H9 (cell line): ENCODE data around the gene MAML3. TPM values are rescaled to one million over a fixed set of nuclear protein-coding genes. Genes with fewer than 3 reads are reported as not detected.
A peak's percentile ranks its signal among the peaks of the same experiment; 100 is the strongest.

Source experiments
- DNase-seq: peaks from one replicate; pipeline ENCODE4 v3.0.0-alpha.2; 2017
- H2AFZ ChIP-seq: one replicate; pipeline ENCODE4 v1.6.1; 2013; ENCODE audit warnings: mild to moderate bottlenecking, low read length, control low read depth, moderate library complexity
- H2AK5ac ChIP-seq: 2 replicates; pipeline ENCODE4 v1.6.1; 2013; ENCODE audit warnings: low read length, control low read depth, mixed read lengths; ENCODE audit not compliant: insufficient read length
- H2BK120ac ChIP-seq: one replicate; pipeline ENCODE4 v1.6.1; 2013; ENCODE audit warnings: low read depth, mild to moderate bottlenecking, low read length, control low read depth, inconsistent platforms; ENCODE audit not compliant: poor library complexity, severe bottlenecking
- H2BK12ac ChIP-seq: 2 replicates; pipeline ENCODE4 v1.6.1; 2013; ENCODE audit warnings: low read length, control low read depth, mixed read lengths, low read depth; ENCODE audit not compliant: insufficient read length
- H2BK15ac ChIP-seq: 2 replicates; pipeline ENCODE4 v1.6.1; 2013; ENCODE audit warnings: low read depth, low read length, control low read depth
- H2BK20ac ChIP-seq: one replicate; pipeline ENCODE4 v1.6.1; 2013; ENCODE audit warnings: low read depth, mild to moderate bottlenecking, low read length, control low read depth, inconsistent platforms; ENCODE audit not compliant: poor library complexity, severe bottlenecking
- H2BK5ac ChIP-seq: 2 replicates; pipeline ENCODE4 v1.6.1; 2013; ENCODE audit warnings: low read length, control low read depth, mixed read lengths; ENCODE audit not compliant: insufficient read length
- H3K14ac ChIP-seq: 2 replicates; pipeline ENCODE4 v1.6.1; 2013; ENCODE audit warnings: low read length, control low read depth; ENCODE audit not compliant: insufficient read depth
- H3K18ac ChIP-seq: 2 replicates; pipeline ENCODE4 v1.6.1; 2013; ENCODE audit warnings: low read depth, mild to moderate bottlenecking, mixed read lengths, low read length, control low read depth; ENCODE audit not compliant: insufficient read length
- H3K23ac ChIP-seq: 2 replicates; pipeline ENCODE4 v1.6.1; 2013; ENCODE audit warnings: low read length, control low read depth, mixed read lengths, low read depth; ENCODE audit not compliant: insufficient read length
- H3K23me2 ChIP-seq: 2 replicates; pipeline ENCODE4 v1.6.1; 2013; ENCODE audit warnings: low read depth, mild to moderate bottlenecking, mixed read lengths, low read length, control low read depth; ENCODE audit not compliant: insufficient read length, poor library complexity, severe bottlenecking
- H3K27ac ChIP-seq: 2 replicates; pipeline ENCODE4 v1.5.1; 2013; ENCODE audit warnings: low read length, control low read depth, mixed read lengths, low read depth; ENCODE audit not compliant: insufficient read length
- H3K27me3 ChIP-seq: 2 replicates; pipeline ENCODE4 v1.6.1; 2013; ENCODE audit warnings: low read length, control low read depth, inconsistent platforms; ENCODE audit not compliant: insufficient read depth
- H3K4ac ChIP-seq: 2 replicates; pipeline ENCODE4 v1.6.1; 2013; ENCODE audit warnings: low read depth, mild to moderate bottlenecking, control low read depth, inconsistent platforms, low read length, moderate library complexity
- H3K4me1 ChIP-seq: 2 replicates; pipeline ENCODE4 v1.6.1; 2013; ENCODE audit warnings: low read length, control low read depth, inconsistent platforms; ENCODE audit not compliant: insufficient read depth
- H3K4me2 ChIP-seq: 2 replicates; pipeline ENCODE4 v1.6.1; 2013; ENCODE audit warnings: low read length, control low read depth, mixed read lengths; ENCODE audit not compliant: insufficient read length, insufficient read depth
- H3K56ac ChIP-seq: 2 replicates; pipeline ENCODE4 v1.6.1; 2013; ENCODE audit warnings: low read depth, mild to moderate bottlenecking, mixed read lengths, low read length, control low read depth; ENCODE audit not compliant: insufficient read length
- H3K79me1 ChIP-seq: 2 replicates; pipeline ENCODE4 v1.6.1; 2013; ENCODE audit warnings: low read depth, mild to moderate bottlenecking, moderate library complexity, low read length, control low read depth, inconsistent platforms; ENCODE audit not compliant: insufficient read depth, poor library complexity, severe bottlenecking
- H3K79me2 ChIP-seq: 2 replicates; pipeline ENCODE4 v1.6.1; 2013; ENCODE audit warnings: low read length, control low read depth, inconsistent platforms; ENCODE audit not compliant: insufficient read depth
- H3K9ac ChIP-seq: 2 replicates; pipeline ENCODE4 v1.6.1; 2013; ENCODE audit warnings: low read length, control low read depth, mixed read lengths; ENCODE audit not compliant: insufficient read length; ENCODE audit errors: extremely low read depth
- H3K9me3 ChIP-seq: one replicate; pipeline ENCODE4 v1.6.1; 2013; ENCODE audit warnings: low read depth, low read length, inconsistent platforms; ENCODE audit not compliant: control insufficient read depth
- H3T11ph ChIP-seq: one replicate; pipeline ENCODE4 v1.6.1; 2013; ENCODE audit warnings: mild to moderate bottlenecking, low read length, control low read depth, inconsistent platforms
- H4K20me1 ChIP-seq: one replicate; pipeline ENCODE4 v1.6.1; 2013; ENCODE audit not compliant: control insufficient read depth, insufficient read length, insufficient read depth
- H4K5ac ChIP-seq: 2 replicates; pipeline ENCODE4 v1.6.1; 2013; ENCODE audit warnings: low read depth, mild to moderate bottlenecking, mixed read lengths, low read length, control low read depth; ENCODE audit not compliant: insufficient read length
- H4K8ac ChIP-seq: replicated peaks from 2 replicates; pipeline ENCODE4 v1.6.1; 2013; ENCODE audit warnings: low read length, control low read depth, mixed read lengths, low read depth; ENCODE audit not compliant: insufficient read length
- H4K91ac ChIP-seq: 2 replicates; pipeline ENCODE4 v1.6.1; 2013; ENCODE audit warnings: low read depth, mild to moderate bottlenecking, moderate library complexity, mixed read lengths, low read length, control low read depth; ENCODE audit not compliant: insufficient read length
- H3K27ac Mint-ChIP-seq, 3 experiments: 2 replicates in 2 of 3; 3 replicates in 1 of 3; pipeline ENCODE4 v1.8.0; 2020 to 2021; ENCODE audit warnings: mixed read lengths in 3 of 3, mild to moderate bottlenecking in 1 of 3, moderate library complexity in 1 of 3
- H3K27me3 Mint-ChIP-seq: 2 replicates; pipeline ENCODE4 v1.8.0; 2021; ENCODE audit warnings: low read depth, mild to moderate bottlenecking, moderate library complexity, mixed read lengths
- H3K36me3 Mint-ChIP-seq, 3 experiments: 2 replicates in 2 of 3; 3 replicates in 1 of 3; pipeline ENCODE4 v1.8.0; 2020 to 2021; ENCODE audit warnings: low read depth in 3 of 3, mixed read lengths in 3 of 3; ENCODE audit not compliant: insufficient read depth in 1 of 3
- H3K4me1 Mint-ChIP-seq, 2 experiments: 2 replicates each; pipeline ENCODE4 v1.8.0; 2020; ENCODE audit warnings: mixed read lengths in 2 of 2
- H3K4me3 Mint-ChIP-seq, 2 experiments: 2 replicates in 1 of 2; 3 replicates in 1 of 2; pipeline ENCODE4 v1.8.0; 2020 to 2021; ENCODE audit warnings: mild to moderate bottlenecking in 2 of 2, mixed read lengths in 2 of 2, moderate library complexity in 1 of 2
- H3K9me3 Mint-ChIP-seq, 2 experiments: 2 replicates in 1 of 2; 3 replicates in 1 of 2; pipeline ENCODE4 v1.8.0; 2020; ENCODE audit warnings: mild to moderate bottlenecking in 2 of 2, mixed read lengths in 2 of 2, moderate library complexity in 1 of 2
- WGBS: extraction: QIAGEN DNeasy Blood & Tissue Kit; methylation state at CpG from one replicate; pipeline ENCODE4 v1.1.7; 2013; ENCODE audit warnings: missing lambda C conversion rate, low lambda C conversion rate, mixed read lengths; ENCODE audit not compliant: insufficient read length; ENCODE audit errors: extremely low coverage; 5-methylcytosine and 5-hydroxymethylcytosine counted together
- total RNA-seq: library from RNA; stranded (reverse); gene quantifications from 2 replicates; pipeline ENCODE4 v1.2.1, GENCODE V29; 2021
- TF ChIP-seq, protein P1 (sequence below): fragments of 200-600 bp; sonication (generic); conservative IDR thresholded peaks from 3 replicates; pipeline ENCODE4 v1.8.0; 2021; ENCODE audit warnings: antibody characterized with exemption, mild to moderate bottlenecking

Gene MAML3
- total RNA-seq, 1 experiment from 2014 or later, result 3.9 TPM

- Histone ChIP-seq H2BK15ac (no peak overlapping the region), H3K23ac (no peak overlapping the region), H3K56ac (no peak overlapping the region), H3K4ac (no peak overlapping the region), H4K91ac (no peak overlapping the region), H3K9me3 (no peaks in the 10 kb centered on the region), H3K4me1 (peaks cover 11% of the 10 kb centered on the region; the same call in 1 of the 2 replicates), H3K79me1 (no peaks in the 10 kb centered on the region), H2BK20ac (no peak overlapping the region), H3K14ac (no peak overlapping the region), H4K20me1 (no peaks in the 10 kb centered on the region), H3T11ph (no peak overlapping the region), H2BK12ac (no peak overlapping the region), H3K27me3 (no peaks in the 10 kb centered on the region), H3K27ac (no peak overlapping the region), H4K5ac (no peak overlapping the region), H2BK5ac (no peak overlapping the region), H3K9ac (peak overlapping the region; percentile 50), H3K18ac (no peak overlapping the region), H2AFZ (no peak overlapping the region), H4K8ac (no peak overlapping the region), H3K4me2 (peak overlapping the region; percentile 79), H3K23me2 (no peaks in the 10 kb centered on the region), H2AK5ac (no peak overlapping the region), H3K79me2 (no peaks in the 10 kb centered on the region), H2BK120ac (no peak overlapping the region)
- no peak for DNase-seq
- TF ChIP-seq, protein P1, sequence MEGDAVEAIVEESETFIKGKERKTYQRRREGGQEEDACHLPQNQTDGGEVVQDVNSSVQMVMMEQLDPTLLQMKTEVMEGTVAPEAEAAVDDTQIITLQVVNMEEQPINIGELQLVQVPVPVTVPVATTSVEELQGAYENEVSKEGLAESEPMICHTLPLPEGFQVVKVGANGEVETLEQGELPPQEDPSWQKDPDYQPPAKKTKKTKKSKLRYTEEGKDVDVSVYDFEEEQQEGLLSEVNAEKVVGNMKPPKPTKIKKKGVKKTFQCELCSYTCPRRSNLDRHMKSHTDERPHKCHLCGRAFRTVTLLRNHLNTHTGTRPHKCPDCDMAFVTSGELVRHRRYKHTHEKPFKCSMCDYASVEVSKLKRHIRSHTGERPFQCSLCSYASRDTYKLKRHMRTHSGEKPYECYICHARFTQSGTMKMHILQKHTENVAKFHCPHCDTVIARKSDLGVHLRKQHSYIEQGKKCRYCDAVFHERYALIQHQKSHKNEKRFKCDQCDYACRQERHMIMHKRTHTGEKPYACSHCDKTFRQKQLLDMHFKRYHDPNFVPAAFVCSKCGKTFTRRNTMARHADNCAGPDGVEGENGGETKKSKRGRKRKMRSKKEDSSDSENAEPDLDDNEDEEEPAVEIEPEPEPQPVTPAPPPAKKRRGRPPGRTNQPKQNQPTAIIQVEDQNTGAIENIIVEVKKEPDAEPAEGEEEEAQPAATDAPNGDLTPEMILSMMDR, result no peak
- peaks cover 4% of the 10 kb centered on the region for H3K27me3 Mint-ChIP-seq
- no CpG with 5 or more reads among the region's 6 CpGs for WGBS
- H3K36me3 Mint-ChIP-seq, result no peaks in the 10 kb centered on the region
- peaks cover 50 to 52% of the 10 kb centered on the region in 2 experiments for H3K4me1 Mint-ChIP-seq
- H3K27ac Mint-ChIP-seq, result no peak overlapping the region; a peak in 1 of 7 replicates
- H3K4me3 Mint-ChIP-seq, result peak overlapping the region in 1 of 2 experiments; percentile 12; a peak in 1 of 5 replicates
- H3K9me3 Mint-ChIP-seq, result no peaks in the 10 kb centered on the region
Observed at GRCh38 chr4:140046543-140046942, 107.4 kb downstream of the MAML3 start.
